B cell (primary cell): ENCODE data around the gene ADORA2A. TPM values are rescaled to one million over a fixed set of nuclear protein-coding genes. Genes with fewer than 3 reads are reported as not detected.
A peak's percentile ranks its signal among the peaks of the same experiment; 100 is the strongest.

Experiments
- ATAC-seq: fragments of 200-7000 bp; cut with Tn5 transposase; one replicate; pipeline ENCODE4 v1.10.0; 2021; ENCODE audit warnings: low read depth, mild to moderate bottlenecking, moderate number of reproducible peaks, moderate library complexity
- CTCF ChIA-PET: fragments of 350-600 bp; sonication (Branson Sonifier 250); formaldehyde crosslinking; loops from one replicate; lab custom pipeline; 2021; ENCODE audit warnings: antibody characterized with exemption, inconsistent platforms; lab: Charles Lee
- POLR2A ChIA-PET: fragments of 350-600 bp; sonication (Branson Sonifier 250); formaldehyde crosslinking; loops from one replicate; lab custom pipeline; 2021; ENCODE audit warnings: antibody characterized with exemption; lab: Charles Lee
- DNase-seq: peaks from one replicate; pipeline ENCODE4 v3.0.0; 2013
- H2AFZ ChIP-seq: 2 replicates; pipeline ENCODE4 v1.6.1; 2012; ENCODE audit warnings: mild to moderate bottlenecking, low read depth, low read length; ENCODE audit not compliant: insufficient read depth, poor library complexity, severe bottlenecking
- H3K27ac ChIP-seq, 2 donors: 1 replicate in 1 of 2; 2 replicates in 1 of 2; pipeline ENCODE4 v1.5.1; 2012 to 2013; ENCODE audit warnings: low read length in 2 of 2, mild to moderate bottlenecking in 2 of 2, moderate library complexity in 1 of 2
- H3K27me3 ChIP-seq, 4 experiments: fragments of 200-600 bp in 1 of 4; sonication (generic) in 1 of 4; replicated peaks in 1 of 4; 1 replicate in 2 of 4; 2 replicates in 2 of 4; pipeline versions ENCODE4 v1.6.1 to v1.7.0; 2013 to 2016; ENCODE audit warnings: low read length in 3 of 4, mild to moderate bottlenecking in 2 of 4, mixed read lengths in 1 of 4, moderate library complexity in 1 of 4; ENCODE audit not compliant: insufficient read depth in 4 of 4, control insufficient read depth in 3 of 4; ENCODE audit errors: control extremely low read depth in 1 of 4
- H3K36me3 ChIP-seq, 2 experiments: replicated peaks in 1 of 2; 1 replicate in 1 of 2; 2 replicates in 1 of 2; pipeline versions ENCODE4 v1.6.1 to v1.7.1; 2013; ENCODE audit warnings: low read length in 1 of 2; ENCODE audit not compliant: insufficient read depth in 2 of 2, control insufficient read depth in 1 of 2; ENCODE audit errors: control extremely low read depth in 1 of 2, extremely low read depth in 1 of 2
- H3K4me1 ChIP-seq, 2 donors: fragments of 200-600 bp in 1 of 2; sonication (generic) in 1 of 2; 1 replicate in 1 of 2; 2 replicates in 1 of 2; pipeline versions ENCODE4 v1.5.1 to v1.6.1; 2013 to 2017; ENCODE audit warnings: low read length in 2 of 2; ENCODE audit not compliant: control insufficient read depth in 2 of 2, insufficient read depth in 2 of 2
- H3K4me2 ChIP-seq: replicated peaks from 2 replicates; pipeline ENCODE3; 2012; ENCODE audit warnings: mild to moderate bottlenecking, low read depth, low read length; ENCODE audit not compliant: poor library complexity, severe bottlenecking
- H3K4me3 ChIP-seq, 5 experiments: fragments of 200-600 bp in 1 of 5; sonication (generic) in 1 of 5; 1 replicate in 3 of 5; 2 replicates in 2 of 5; pipeline versions ENCODE4 v1.5.1 to v1.7.0; 2011 to 2016; ENCODE audit warnings: low read length in 4 of 5, mild to moderate bottlenecking in 4 of 5, low read depth in 2 of 5, control low read depth in 1 of 5, moderate library complexity in 1 of 5; ENCODE audit not compliant: insufficient read depth in 1 of 5; ENCODE audit errors: control extremely low read depth in 1 of 5, extremely low read depth in 1 of 5
- H3K79me2 ChIP-seq: fragments of 200-600 bp; sonication (generic); one replicate; pipeline ENCODE4 v1.6.0; 2016; ENCODE audit warnings: low read length; ENCODE audit not compliant: control insufficient read depth, insufficient read depth
- H3K9ac ChIP-seq: fragments of 200-600 bp; sonication (generic); 2 replicates; pipeline ENCODE4 v1.6.1; 2017; ENCODE audit warnings: mild to moderate bottlenecking, low read length, moderate library complexity
- H3K9me3 ChIP-seq, 3 donors: one replicate each; pipeline versions ENCODE4 v1.6.1 to v1.7.1; 2013; ENCODE audit warnings: low read length in 2 of 3; ENCODE audit not compliant: control insufficient read depth in 2 of 3, insufficient read depth in 1 of 3; ENCODE audit errors: control extremely low read depth in 1 of 3
- H4K20me1 ChIP-seq: 2 replicates; pipeline ENCODE4 v1.6.0; 2012; ENCODE audit warnings: mild to moderate bottlenecking, low read length; ENCODE audit not compliant: insufficient read depth, control insufficient read depth, poor library complexity, severe bottlenecking
- H3K27ac Mint-ChIP-seq: one replicate; pipeline ENCODE4 v1.8.0; 2021; ENCODE audit warnings: mixed read lengths
- H3K27me3 Mint-ChIP-seq: one replicate; pipeline ENCODE4 v1.8.0; 2021; ENCODE audit warnings: mixed read lengths
- H3K4me1 Mint-ChIP-seq: one replicate; pipeline ENCODE4 v1.8.0; 2021; ENCODE audit warnings: mixed read lengths
- H3K4me3 Mint-ChIP-seq: one replicate; pipeline ENCODE4 v1.8.0; 2021; ENCODE audit warnings: mixed read lengths
- H3K9me3 Mint-ChIP-seq: one replicate; pipeline ENCODE4 v1.8.0; 2022; ENCODE audit warnings: mixed read lengths; ENCODE audit not compliant: insufficient read depth
- EZH2 ChIP-seq: IDR thresholded peaks from 2 replicates; pipeline ENCODE4 v1.6.1; 2012; ENCODE audit warnings: borderline replicate concordance, low read depth, mild to moderate bottlenecking, moderate library complexity, low read length; ENCODE audit not compliant: insufficient read depth, poor library complexity, severe bottlenecking
- WGBS: methylation state at CpG from one replicate; pipeline ENCODE4 v1.1.5; 2013; ENCODE audit warnings: missing lambda C conversion rate; ENCODE audit not compliant: insufficient coverage; 5-methylcytosine and 5-hydroxymethylcytosine counted together
- intact Hi-C: fragments of 100-400 bp; cut with micrococcal nuclease; formaldehyde crosslinking; loops from one replicate; pipeline ENCODE4 v1.10.0; 2022
- polyA plus RNA-seq: library from polyadenylated mRNA; depleted of rRNA; stranded (reverse); fragments of >200 nt; gene quantifications from 2 replicates; pipeline ENCODE4 v1.2.3, GENCODE V29; 2012
- total RNA-seq, 2 donors: library from RNA; stranded (reverse); fragments of 120-200 nt in 1 of 2; gene quantifications; 1 replicate in 1 of 2; 2 replicates in 1 of 2; pipeline versions ENCODE4 v1.2.3 to v1.2.4, GENCODE V29; 2013 to 2022
- TF ChIP-seq, protein P1 (sequence below): fragments of 200-600 bp; IDR thresholded peaks from one replicate; pipeline ENCODE4 v1.8.0; 2022; ENCODE audit warnings: antibody characterized with exemption, mild to moderate bottlenecking

Gene ADORA2A
- total and polyA plus RNA-seq, 2 donors (not counting 1 experiment from before 2014, with no cell fraction given), result 30.5 to 45.4 TPM

DNA sequence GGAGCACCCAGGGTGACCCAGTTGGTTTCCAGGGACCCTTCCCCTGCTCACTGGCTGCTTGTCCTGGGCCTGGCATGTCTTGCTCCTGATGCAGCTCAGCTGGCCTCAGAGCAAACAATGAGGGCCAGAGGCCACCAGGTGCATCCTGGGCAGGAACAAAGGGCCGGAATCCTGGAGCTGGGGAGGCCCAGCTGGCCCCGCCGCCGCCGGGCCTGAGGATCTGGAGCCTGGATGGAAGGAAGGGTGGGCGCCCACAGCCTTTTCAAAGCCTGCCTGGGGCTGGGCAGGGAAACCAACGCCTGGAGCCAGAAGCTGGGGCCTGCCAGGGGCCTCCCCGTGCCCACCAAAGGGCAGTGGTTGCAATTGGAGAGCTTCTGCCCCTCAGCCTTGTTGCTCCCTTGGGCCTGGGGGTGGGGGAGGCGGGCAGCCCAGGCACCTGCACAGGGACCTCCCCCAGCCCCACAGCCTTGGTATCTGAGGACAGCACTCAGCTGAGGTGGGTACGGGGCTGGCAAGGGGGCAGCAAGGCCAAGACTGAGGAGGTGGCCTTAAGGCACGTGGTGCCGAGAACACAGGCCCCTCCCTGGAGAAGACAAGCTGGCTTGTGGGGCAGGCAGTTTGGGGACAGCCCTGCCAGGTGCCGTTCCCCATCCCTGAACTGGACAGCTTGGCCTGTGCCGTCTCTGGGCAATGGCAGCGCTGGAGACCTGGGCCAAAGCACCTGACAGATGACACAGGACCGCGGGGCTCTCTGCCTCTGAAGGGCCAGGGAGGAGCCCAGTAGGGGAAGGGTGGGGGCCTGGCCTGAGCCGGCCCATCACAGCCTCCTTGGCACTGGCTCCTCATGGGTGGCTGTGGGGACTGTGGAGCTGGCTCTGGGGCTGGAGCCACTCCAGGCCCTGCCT is 7.1 kb upstream of the ADORA2A start:
- no peak overlapping the region for H3K4me3 ChIP-seq
- CTCF ChIA-PET, result interaction anchor here (0.8 to 14.5 kb wide), 5 partner anchors 15 to 104 kb away, joined by 4 to 173 read pairs (median 147); no protein-coding TSS in a partner anchor
- Mint-ChIP-seq H3K27ac (no peak overlapping the region), H3K4me3 (no peak overlapping the region), H3K9me3 (no peaks in the 10 kb centered on the region), H3K4me1 (peaks cover 15% of the 10 kb centered on the region), H3K27me3 (no peaks in the 10 kb centered on the region)
- peaks cover 0 to 9% of the 10 kb centered on the region in 2 experiments for H3K36me3 ChIP-seq
- H3K4me1 ChIP-seq, result peaks cover 9 to 19% of the 10 kb centered on the region in 2 donors
- TF ChIP-seq, protein P1, sequence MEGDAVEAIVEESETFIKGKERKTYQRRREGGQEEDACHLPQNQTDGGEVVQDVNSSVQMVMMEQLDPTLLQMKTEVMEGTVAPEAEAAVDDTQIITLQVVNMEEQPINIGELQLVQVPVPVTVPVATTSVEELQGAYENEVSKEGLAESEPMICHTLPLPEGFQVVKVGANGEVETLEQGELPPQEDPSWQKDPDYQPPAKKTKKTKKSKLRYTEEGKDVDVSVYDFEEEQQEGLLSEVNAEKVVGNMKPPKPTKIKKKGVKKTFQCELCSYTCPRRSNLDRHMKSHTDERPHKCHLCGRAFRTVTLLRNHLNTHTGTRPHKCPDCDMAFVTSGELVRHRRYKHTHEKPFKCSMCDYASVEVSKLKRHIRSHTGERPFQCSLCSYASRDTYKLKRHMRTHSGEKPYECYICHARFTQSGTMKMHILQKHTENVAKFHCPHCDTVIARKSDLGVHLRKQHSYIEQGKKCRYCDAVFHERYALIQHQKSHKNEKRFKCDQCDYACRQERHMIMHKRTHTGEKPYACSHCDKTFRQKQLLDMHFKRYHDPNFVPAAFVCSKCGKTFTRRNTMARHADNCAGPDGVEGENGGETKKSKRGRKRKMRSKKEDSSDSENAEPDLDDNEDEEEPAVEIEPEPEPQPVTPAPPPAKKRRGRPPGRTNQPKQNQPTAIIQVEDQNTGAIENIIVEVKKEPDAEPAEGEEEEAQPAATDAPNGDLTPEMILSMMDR, result no peak
- TF ChIP-seq EZH2, result no peak
- ATAC-seq (no peak), DNase-seq (no peak)
- H4K20me1 ChIP-seq, result no peaks in the 10 kb centered on the region
- WGBS, result 81% methylated on average over 16 of the region's 18 CpGs
- no peak overlapping the region for H3K27ac ChIP-seq
- POLR2A ChIA-PET, result no interaction called here
- peaks cover 0 to 2% (median 0%) of the 10 kb centered on the region in 3 donors for H3K9me3 ChIP-seq
- no peak overlapping the region for H3K9ac ChIP-seq
- intact Hi-C loops, result loop anchor here (5.0 kb wide), 1 partner anchor 93 kb away; no protein-coding TSS in a partner anchor
- H2AFZ ChIP-seq, result no peak overlapping the region
- H3K27me3 ChIP-seq, result peaks cover 0 to 3% (median 0%) of the 10 kb centered on the region in 4 experiments
- no peak overlapping the region for H3K4me2 ChIP-seq
- H3K79me2 ChIP-seq, result peaks cover 21% of the 10 kb centered on the region

DNA sequence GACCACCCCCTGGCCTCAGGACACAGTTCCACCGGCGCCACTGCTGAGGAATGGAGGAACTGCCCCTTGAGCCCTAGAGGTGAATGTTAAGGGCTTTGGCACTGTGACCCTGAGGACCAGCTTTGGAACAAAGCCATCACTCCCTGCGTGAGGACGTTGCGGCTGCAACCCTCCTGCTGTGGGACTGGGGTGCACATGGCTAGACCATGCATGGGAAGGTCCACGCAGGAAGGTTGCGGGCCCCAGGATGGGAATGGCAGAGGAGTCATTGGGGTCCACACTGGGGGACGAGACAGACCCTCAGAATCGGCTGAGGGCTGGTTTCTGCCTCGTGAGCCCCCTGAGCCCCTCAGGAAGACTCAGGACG is 6.4 kb upstream of the ADORA2A start:
- DNase-seq (no peak), ATAC-seq (no peak)
- Histone ChIP-seq H3K9me3 (peaks cover 0 to 2% (median 0%) of the 10 kb centered on the region in 3 donors), H3K79me2 (peaks cover 27% of the 10 kb centered on the region), H3K4me3 (no peak overlapping the region), H2AFZ (no peak overlapping the region), H4K20me1 (no peaks in the 10 kb centered on the region), H3K4me1 (peaks cover 15 to 25% of the 10 kb centered on the region in 2 donors), H3K27me3 (peaks cover 0 to 3% (median 0%) of the 10 kb centered on the region in 4 experiments), H3K36me3 (peaks cover 0 to 3% of the 10 kb centered on the region in 2 experiments), H3K4me2 (no peak overlapping the region), H3K27ac (no peak overlapping the region), H3K9ac (no peak overlapping the region)
- WGBS, result 92% methylated on average over 11 of the region's 11 CpGs
- Mint-ChIP-seq H3K27ac (no peak overlapping the region), H3K9me3 (no peaks in the 10 kb centered on the region), H3K4me1 (peaks cover 21% of the 10 kb centered on the region), H3K4me3 (peak overlapping the region; percentile 70), H3K27me3 (no peaks in the 10 kb centered on the region)
- TF ChIP-seq, protein P1, result no peak
- TF ChIP-seq EZH2, result no peak
- POLR2A ChIA-PET, result no interaction called here
- CTCF ChIA-PET, result interaction anchor here (0.8 to 14.5 kb wide), 10 partner anchors 12 to 136 kb away, joined by 3 to 173 read pairs (median 9); no protein-coding TSS in a partner anchor
- intact Hi-C loops, result loop anchor here (1.0 to 5.0 kb wide), 5 partner anchors 64 to 104 kb away; no protein-coding TSS in a partner anchor
